ENCODE measurements around the gene EFEMP2.

EFEMP2 gene

DNA sequence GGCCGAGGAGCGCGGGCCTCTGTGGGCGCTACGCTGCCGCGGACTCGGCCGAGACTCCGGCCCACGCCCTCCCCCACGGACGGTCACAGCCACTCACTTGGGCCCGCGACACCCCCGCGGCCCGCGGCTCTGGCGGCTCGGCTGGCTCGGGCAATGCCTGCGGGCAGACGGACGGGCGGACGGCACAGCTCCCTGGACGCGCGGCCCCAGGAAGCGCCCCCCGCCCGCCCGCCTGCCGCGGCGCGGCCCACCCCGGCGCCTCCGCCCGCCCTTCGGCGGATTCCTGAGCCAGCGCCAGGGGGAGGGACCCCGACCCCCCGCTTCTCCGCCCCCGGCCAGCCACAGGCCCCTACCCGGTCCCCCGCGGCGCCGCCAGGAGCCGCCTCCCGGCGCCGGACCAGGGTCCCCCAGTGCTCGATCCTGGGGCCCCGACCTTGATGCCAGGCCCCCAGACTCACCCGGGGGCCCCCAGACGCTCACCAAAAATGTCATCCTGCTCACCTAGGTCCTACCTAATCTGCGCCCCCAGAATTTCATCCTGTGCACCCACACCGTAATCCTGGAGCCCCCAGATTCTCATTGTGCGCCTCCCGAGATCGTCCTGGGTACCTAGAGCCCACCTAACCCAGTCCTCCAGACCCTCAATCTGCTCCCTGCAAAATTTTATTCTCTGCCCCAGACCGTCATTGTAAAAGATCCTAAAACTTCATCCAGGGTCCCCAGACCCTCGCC, at the start of gene EFEMP2:
EFEMP2 (minus strand) TSS at position 215 of the 732 bp plus-strand sequence. CDS start 446 bp downstream, outside the sequence.
- no peak for DNase-seq

DNA sequence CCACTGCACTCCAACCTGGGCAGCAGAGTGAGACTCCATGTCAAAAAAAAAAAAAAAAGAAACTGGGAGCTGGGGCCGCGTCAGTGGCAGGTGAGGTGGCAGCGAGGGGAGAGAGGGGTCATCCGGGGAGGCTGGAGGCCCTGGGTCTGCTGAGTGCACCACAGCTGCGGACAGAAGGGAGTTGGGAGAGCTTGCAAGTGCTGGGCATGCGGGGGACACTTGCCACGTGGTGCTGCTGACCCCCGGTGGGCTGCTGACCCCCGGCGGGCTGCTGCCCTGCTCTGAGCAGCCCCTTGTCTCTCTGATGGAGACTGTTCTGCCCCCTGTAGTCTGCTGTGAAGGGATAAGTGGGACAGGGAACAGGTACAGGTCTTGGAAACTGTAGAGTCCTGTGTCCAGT, 49.3 kb upstream of the EFEMP2 start:
- no peak for DNase-seq

DNA sequence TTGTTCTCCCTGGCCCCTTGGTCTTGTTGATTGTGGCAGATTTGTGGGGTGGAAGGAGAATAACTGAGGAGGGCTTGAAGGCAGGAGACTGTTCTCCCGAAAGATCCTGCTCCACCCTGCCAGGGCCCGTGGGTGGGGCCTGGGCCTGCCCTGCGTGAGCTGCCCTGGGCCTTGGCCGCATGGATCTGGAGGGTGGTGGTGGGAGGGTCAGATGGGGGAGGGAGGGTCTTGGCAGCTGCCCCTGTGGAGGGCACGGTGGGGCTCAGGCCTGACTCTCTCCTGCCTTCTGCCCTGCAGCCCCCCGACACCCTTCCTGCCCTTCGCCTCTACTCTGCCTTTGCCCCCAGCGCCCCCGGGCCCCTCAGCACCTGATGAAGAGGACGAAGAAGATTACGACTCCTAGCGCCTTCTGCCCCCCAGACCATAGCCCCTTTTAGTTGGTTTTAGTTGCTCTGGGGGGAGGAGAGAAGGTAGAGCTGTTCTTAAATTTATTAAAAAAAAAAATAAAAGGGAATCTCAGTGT, 48.5 kb upstream of the EFEMP2 start:
- no peak for DNase-seq

DNA sequence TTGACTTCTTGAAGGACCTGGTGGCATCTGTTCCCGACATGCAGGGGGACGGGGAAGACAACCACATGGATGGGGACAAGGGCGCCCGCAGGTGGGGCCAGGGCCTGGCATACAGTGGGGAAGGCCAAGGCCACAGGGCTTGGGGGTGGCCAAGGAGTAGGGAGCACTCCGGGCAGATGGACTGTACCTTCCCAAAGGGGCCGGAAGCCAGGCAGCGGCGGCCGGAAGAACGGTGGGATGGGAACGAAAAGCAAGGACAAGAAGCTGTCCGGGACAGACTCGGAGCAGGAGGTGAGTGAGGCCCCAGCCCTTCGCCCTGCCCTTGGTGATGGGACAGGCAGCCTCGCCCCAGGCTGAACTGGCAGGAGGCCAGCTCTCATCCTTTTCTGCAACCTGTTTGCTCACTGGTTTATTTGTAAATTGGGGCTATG, 47.8 kb upstream of the EFEMP2 start:
- DNase-seq: no peak

GRCh38 chr11:65919573-65920371, 47.2 kb upstream of the EFEMP2 start:
- DNase-seq: peak in 1 of 2 experiments; percentile 77

GRCh38 chr11:65919141-65919572, 46.6 kb upstream of the EFEMP2 start, which contains the start of gene DRAP1:
TSS of gene DRAP1 (plus strand) at chr11:65919426. CDS start at chr11:65919502, 76 bp downstream.
- peak; percentile 98 to 99 for DNase-seq

GRCh38 chr11:65918211-65919140, 45.9 kb upstream of the EFEMP2 start, which contains the start of gene C11orf68:
TSS of gene C11orf68 (minus strand) at chr11:65919062. CDS start at chr11:65919031, 31 bp downstream.
- no peak for DNase-seq

DNA sequence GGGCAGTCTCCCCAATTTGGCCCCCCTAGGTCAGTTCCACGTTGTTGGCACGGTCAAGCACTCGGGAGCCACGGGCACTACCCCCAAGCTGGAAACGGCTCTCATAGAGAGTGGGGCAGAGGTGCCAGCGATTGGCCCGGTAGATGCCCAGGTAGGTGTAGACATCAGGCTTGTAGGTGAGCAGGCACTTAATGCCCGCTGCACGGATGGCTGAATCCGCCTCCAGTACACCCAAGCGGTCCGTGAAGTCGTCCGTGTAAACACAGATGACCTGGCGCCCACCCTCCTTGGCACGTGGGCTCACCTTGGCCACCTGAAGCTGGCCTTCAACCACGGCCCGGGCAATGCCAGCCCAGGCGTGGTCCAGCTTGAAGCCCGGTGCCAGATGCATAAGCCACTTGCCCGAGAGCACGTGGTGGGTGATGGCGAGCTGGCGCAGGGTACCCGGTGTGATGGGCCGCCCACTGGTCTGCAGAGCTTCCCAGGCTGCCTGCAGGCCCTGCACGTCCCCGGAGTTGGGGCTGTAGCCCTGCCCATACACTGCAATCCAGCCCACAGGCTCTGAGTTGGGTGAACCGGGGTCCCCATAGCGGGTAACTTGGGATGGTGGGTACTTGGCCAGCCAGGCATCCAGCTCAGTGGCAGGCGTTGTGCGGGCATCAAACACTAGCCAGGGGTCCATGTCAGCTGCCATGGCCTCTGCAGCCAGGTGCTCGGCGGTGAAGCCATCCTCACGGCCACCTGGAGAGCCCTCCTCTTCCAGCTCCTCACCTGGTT, 45.0 kb upstream of the EFEMP2 start:
- DNase-seq: no peak

DNA sequence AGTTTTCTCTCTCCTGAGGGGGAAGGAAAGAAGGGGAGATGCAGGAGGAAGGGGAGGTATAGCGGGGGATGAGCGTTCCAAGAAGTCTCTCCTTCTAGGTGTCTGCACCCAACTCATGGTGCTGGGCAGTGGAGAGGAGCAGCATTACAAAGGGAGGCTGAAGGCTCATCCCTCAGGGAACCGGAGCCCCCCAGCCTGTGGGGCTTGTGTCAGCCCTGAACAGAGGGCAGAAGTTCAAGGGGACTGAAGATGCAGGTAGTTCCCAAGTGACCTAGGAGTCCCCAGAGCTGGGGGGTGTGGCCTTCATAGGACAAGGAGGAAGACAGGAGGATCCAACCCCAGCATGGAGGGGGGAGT, 44.5 kb upstream of the EFEMP2 start:
- DNase-seq: no peak

DNA sequence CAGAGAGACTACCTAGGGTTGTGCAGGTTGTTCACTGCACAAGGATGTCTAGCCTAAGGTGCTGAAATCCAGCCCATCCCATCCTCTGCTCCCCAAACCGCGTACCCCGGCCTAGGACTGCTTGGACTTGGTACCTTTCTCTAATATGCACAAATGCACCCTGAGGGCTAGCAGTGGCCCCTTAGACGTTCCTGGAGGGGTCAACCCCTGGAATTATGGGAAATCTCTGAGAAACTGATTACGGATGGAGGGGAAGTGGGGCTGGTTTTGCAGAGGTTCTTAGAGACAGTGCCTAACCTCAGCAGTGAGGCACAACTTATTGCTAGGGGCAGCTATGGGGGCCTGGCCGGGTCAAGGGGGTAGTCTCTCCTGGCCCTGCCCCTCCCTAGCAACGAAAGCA, 43.8 kb upstream of the EFEMP2 start:
- DNase-seq: no peak

- DNase-seq: no peak
Observed at GRCh38 chr11:65915821-65916251, 43.2 kb upstream of the EFEMP2 start.

DNA sequence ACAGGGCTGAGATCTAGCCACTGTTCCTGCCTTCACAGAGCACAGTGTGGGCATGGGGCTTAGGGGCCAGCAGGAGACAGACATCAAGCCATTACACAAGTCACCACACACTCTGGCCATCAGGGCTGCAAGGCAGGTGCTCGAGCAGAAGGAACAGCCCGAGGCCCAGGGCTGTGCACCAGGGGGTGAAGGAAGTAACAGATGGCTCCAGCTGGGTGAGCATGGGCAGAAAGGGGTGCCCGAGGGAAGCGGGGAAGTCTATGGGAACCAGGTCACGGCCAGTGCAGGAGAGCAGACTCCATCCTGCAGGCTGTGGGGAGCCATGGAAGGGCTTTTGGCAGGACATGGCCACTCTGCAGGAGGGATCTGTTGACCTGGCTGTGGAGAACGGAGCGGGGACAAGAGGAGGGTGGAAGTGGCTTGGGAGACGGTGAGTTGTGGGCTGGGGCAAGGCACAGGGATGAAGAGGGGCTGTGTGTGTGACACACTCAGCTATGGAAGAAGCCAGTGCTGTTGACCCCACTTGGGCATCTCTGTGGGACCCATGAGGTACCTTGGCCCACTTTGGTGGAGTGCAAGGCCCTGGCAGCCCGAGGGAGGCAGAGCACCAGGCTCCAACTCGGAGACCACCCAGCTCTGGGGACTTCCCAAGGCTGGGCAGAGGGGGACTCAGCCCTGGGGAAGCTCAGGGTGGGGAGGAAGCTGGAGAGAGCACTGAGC, 42.7 kb upstream of the EFEMP2 start:
- no peak for DNase-seq

DNA sequence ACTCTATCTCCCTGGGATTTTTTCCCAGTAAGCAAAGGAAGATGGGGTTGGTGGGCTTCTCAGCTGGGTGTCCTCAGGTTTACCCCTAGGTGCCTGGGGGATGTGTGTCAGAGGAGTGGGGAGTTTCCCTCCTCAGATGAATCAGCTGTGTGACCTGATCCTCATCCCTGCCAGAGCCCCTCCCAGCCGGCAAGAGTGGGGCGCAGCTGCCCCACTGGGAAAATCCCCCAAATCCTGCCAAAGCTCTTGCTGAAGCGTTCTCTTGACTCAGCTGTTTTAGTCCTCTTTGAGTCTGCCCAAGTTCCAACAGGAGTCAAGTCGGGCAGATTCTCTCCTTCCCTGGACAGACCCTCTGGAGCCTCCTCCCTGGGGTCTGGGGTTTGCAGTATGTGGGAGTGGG, 40.2 kb upstream of the EFEMP2 start:
- DNase-seq: no peak

- no peak for DNase-seq
Observed at GRCh38 chr11:65911682-65912568, 39.3 kb upstream of the EFEMP2 start.

DNA sequence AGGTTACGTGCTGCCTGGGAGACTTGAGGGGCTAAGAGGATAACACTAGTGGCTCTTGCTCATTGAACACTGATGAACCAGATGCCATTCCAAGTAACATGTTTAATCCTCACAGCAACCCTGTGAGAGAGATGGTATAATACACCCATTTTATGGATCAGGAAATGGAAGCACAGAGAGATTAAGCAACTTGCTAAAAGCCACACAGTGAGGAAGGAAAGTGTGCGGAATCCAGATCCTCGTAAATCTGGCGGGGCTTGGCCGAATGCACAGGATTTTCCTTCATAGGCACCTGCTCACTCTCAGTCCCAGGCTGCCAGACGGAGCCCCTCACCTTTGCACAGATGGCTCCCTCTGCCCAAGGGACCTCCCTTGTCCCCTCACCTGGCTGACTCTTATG, 35.3 kb upstream of the EFEMP2 start:
- DNase-seq: no peak

GRCh38 chr11:65906602-65907001, 34.0 kb upstream of the EFEMP2 start:
- DNase-seq: no peak

- no peak for DNase-seq
Observed at GRCh38 chr11:65903715-65904114, 31.1 kb upstream of the EFEMP2 start.

DNA sequence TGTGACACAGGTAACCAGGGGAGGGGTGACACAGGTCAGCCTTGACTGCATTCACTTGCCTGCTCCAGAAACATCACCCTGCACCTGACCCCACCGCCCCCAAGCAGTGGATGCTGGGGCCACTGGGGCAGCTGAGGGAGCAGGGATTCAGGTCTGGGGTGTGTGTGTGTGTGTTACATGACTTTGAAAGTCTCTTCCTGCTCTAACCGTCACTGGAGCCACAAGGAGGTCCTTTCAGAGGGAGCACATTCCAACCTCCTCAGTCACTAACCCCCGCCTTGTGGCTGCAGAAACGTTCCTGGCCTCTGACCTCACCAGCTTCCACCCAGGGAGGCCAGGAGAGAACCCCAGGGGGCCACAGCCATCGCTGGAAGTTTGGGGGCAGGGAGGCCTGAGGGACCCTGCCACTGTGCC, 30.5 kb upstream of the EFEMP2 start:
- no peak for DNase-seq

GRCh38 chr11:65900899-65901180, 28.2 kb upstream of the EFEMP2 start:
- no peak for DNase-seq

Data from activated T-cell treated with anti-CD3 and anti-CD28 coated beads, Interleukin-2, amount 50 U/mL, for 48 hours (primary cell).